ENCODE data around the gene MEX3D.
"Not testable (repeated sequence)": the region's sequence is repeated elsewhere in the genome, so short reads cannot be mapped to it uniquely, and the experiment has no call there.

MEX3D gene

DNA sequence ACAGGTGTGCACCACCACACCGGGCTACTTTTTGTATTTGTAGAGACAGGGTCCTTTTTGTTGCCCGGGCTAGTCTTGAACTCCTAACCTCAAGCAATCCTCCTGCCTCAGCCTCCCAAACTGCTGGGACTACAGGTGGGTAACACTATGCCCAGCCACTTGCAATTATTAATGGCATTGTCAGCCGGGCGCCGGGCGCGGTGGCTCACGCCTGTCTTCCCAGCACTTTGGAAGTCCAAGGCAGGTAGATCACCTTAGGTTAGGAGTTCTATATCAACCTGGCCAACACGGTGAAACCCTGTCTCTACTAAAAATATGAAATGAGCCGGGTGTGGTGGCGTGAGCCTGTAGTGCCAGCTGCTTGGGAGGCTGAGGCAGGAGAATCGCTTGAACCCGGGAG is 2.7 kb upstream of the MEX3D start:
- DNase-seq (ENCODE audit: low read depth), result no peak

DNA sequence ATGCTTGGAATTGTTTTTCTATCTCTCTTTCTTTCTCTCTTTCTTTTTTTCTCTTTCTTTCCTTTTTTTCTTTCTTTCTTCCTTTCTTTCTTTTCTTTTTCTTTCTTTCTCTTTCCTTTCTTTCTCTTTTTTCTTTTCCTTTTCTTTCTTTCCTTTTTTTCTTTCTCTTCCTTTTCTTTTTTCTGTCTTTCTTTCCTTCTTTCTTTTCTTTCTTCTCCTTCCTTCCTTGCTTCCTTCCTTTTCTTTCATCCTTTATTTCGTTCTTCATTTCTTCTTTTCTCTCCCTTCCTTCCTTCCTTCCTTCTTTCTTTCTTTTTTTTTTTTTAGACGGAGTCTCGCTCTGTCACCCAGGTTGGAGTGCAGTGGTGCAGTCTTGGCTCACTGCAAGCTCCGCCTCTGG is 1.9 kb upstream of the MEX3D start:
- no peak for DNase-seq (ENCODE audit: low read depth)

DNA sequence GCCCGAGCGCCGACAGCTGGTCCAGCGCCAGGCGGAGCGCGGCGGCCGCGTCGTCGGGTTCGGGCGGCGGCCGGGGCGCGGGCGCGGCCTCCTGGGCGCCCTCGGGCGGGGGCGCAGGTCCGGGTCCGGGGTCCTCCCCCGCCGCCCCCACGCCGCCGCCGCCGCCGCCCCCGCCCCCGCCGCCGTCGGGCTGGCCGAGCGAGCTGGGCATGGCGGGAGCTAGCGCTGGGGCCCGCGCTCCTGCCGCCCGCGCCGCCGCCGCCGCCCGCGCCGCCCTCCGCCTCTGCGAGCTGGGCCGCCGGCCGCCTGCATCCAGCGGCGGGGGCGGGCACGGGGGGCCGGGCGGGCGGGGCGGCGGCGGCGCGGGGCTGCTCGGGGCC is 287 bp downstream of the MEX3D start:
- DNase-seq (ENCODE audit: low read depth), result no peak

DNA sequence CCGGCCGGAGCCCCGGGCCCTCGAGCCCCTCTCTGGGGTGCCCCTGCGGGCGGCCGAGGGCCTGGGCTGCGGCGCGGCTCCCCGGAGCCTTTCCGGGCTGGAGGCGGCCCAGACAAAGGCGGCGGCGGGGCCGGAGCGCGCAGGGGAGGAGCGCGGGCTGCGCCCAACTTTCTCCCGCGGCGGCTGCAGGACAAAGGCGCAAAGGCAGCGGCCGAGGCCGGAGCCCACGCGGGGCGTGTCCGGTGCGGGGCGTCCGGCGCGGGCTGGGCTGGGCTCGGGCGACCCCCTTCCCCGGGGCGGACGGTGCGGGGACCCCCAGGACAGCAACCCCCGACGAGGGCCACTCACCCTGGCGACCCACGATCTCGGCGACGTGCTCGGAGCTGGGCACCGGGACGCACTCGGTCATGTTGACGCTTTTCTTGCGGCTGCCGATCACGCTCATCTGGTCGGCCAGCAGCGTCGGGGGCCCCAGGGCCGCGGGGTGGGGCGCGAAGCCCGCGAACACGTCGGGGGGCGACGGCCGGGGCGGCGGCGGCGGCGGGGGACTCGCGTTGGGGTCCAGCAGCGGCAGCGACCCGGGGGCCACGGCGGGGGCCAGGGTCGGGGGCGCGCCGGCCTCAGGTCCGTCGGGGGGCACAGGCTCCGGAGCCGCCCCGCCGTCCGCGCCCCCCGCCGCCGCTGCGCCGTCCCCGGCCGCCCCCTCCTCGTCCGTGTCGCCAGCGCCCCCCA is 843 bp downstream of the MEX3D start:
- DNase-seq (ENCODE audit: low read depth), result no peak

GRCh38 chr19:1566392-1567115 is 1.6 kb downstream of the MEX3D start:
- no peak for DNase-seq (ENCODE audit: low read depth)

DNA sequence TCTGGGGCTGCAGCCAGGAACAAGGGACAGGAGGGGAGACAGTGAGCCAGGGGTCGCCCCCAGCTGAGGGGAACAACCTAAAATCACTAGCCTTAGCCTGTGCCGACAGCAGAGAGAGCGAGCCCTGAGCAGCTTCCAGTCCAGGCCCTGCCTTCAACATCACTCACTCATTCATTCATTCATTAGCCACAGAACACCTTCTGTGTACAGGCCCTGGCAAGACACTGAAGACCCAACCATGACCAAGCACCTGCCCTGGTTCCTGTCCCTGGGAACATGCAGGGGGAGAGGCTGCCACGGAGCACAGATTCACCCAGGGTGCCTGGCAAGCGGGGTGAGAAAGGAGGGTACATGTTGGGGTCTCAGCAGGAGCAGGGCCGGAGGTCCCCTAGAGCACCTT is 4.9 kb downstream of the MEX3D start:
- DNase-seq (ENCODE audit: low read depth), result no peak

GRCh38 chr19:1561236-1561842 is 6.8 kb downstream of the MEX3D start:
- no peak for DNase-seq (ENCODE audit: low read depth)

GRCh38 chr19:1560286-1560882 is 7.7 kb downstream of the MEX3D start:
- DNase-seq (ENCODE audit: low read depth), result no peak

DNA sequence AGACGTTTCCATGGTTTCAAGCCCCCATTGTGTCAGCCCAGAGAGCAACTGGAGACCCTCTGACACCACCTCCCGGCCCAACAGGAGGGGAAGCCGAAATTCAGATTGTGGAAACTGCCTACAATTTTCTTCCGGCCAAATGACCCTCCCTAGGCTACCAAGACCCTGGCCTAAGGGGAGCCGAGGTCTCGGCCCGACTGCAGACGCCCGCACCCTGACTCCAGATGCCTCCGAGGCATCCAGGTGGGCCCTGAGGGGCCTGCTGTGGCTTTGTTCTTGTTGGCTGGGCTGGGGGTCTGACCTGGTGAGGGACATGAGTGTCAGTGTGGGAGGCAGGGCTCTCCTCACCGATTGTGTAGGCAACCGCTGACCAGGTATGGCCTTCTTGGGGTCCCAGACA is 9.6 kb downstream of the MEX3D start:
- no peak for DNase-seq (ENCODE audit: low read depth)

DNA sequence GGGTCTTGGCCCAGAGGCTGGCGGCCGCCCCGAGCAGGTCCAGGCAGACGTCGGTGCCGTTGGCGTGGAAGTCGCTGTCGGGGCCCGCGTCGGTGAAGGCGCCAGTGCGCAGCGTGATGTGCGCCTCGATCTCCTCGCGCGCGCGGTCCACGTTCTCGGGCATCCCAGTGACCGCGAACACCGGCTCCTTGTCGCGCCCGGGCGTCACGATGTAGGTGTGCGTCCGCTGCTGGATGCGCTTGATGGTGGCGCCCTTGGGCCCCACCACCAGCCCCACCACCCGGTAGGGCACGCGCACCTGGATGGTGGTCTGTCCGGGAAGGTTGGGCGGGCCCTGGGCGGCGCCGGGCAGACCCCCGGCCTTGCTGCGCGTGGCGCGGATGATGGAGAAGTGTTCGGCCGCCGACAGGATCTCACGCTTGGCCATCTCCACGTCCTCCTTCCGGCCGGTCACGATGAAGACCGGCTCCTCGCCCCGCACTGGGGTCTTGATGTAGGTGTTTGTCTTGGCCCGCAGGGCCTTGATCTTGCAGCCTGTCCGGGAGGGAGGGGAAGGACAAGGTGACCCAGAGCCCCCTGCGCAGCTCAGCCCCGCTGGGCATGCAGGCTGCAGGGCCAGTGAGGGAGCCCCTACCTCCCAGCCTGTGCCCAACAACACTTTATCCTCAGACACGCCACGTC is 11.6 kb downstream of the MEX3D start:
- DNase-seq (ENCODE audit: low read depth), result no peak

- no peak for DNase-seq (ENCODE audit: low read depth)
These were observed 12.4 kb downstream of the MEX3D start for GRCh38 chr19:1555487-1556389.

DNA sequence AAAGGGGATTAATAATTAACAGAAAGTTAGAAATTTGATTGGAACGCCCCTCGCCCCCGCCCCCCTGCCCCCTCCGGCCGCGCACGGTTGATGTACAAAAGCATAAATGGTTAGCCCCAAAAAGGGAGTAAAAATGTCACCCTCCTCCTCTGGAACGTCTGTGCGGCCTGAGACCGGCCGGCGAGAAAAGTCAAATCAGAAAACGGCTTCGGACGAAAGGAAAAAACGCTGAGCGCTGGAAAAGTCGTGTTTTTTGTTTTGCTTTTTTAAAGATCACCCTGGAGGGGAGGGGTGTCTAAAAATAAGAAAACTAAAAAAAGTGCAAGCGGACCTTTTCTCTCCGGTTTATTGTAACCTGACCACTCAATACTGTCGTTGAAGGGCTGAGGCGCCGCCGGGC is 13.2 kb downstream of the MEX3D start:
- no peak for DNase-seq (ENCODE audit: low read depth)

GRCh38 chr19:1553415-1553814 is 14.7 kb downstream of the MEX3D start:
- no peak for DNase-seq (ENCODE audit: low read depth)

GRCh38 chr19:1551068-1552040 is 16.8 kb downstream of the MEX3D start:
- DNase-seq (ENCODE audit: low read depth), result no peak

GRCh38 chr19:1549332-1549945 is 18.7 kb downstream of the MEX3D start:
- no peak for DNase-seq (ENCODE audit: low read depth)

- no peak for DNase-seq (ENCODE audit: low read depth)
These were observed 27.7 kb downstream of the MEX3D start for GRCh38 chr19:1540365-1540925.

GRCh38 chr19:1539749-1540148 is 28.4 kb downstream of the MEX3D start:
- not testable (repeated sequence) for DNase-seq (ENCODE audit: low read depth)

DNA sequence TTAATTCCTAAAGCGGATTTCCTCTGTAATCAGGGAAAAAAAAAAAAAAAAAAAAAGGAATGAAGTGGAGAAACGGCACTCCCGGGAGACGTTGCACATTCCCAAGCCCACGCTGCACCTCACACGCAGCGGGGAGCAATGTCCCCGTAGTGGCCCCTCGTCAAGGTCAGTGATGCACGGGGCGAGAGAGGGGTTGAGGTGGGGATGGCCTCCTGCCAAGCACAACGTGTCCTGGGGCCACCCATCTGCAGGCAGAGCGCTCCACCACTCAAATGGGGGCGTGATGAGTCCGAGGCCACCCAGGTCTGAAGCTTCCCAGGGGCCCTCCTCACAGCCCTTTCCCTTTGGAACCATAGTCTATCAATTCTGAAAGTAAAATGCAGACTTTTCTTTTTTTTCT is 29.1 kb downstream of the MEX3D start:
- no peak for DNase-seq (ENCODE audit: low read depth)

- DNase-seq (ENCODE audit: low read depth), result not testable (repeated sequence)
These were observed 32.4 kb downstream of the MEX3D start for GRCh38 chr19:1535699-1536098.

Measured in stimulated activated CD8-positive, alpha-beta memory T cell treated with anti-CD3 and anti-CD28 coated beads, Interleukin-12 subunit alpha, Interleukin-12 subunit beta, amount 100 ng/mL, for 1 hour (primary cell).